ENCODE results near the gene TAS2R39.

DNA sequence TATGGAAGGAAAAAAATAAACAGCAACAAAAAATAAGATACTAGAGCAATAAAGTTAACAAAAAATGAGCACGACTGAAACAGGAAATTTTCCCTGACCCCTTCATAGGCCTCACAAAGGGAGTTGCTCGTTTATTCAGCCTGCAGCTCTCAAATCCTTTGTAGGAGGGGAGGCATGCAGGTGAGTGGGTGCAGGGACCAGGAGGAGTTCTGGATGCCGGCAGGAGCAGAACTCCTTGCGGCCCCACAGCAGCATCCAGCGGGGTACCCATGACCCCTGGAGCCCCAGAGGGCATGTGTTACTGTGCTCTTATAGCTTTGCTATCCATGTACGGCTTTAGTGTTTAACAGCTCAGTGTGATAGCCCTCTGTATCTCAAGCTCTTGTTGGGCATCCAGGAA is 5.8 kb downstream of the TAS2R39 start:
- TF ChIP-seq, protein P1, sequence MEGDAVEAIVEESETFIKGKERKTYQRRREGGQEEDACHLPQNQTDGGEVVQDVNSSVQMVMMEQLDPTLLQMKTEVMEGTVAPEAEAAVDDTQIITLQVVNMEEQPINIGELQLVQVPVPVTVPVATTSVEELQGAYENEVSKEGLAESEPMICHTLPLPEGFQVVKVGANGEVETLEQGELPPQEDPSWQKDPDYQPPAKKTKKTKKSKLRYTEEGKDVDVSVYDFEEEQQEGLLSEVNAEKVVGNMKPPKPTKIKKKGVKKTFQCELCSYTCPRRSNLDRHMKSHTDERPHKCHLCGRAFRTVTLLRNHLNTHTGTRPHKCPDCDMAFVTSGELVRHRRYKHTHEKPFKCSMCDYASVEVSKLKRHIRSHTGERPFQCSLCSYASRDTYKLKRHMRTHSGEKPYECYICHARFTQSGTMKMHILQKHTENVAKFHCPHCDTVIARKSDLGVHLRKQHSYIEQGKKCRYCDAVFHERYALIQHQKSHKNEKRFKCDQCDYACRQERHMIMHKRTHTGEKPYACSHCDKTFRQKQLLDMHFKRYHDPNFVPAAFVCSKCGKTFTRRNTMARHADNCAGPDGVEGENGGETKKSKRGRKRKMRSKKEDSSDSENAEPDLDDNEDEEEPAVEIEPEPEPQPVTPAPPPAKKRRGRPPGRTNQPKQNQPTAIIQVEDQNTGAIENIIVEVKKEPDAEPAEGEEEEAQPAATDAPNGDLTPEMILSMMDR (IDR thresholded peaks at IDR 0.05; ENCODE audit: insufficient read depth, low read length, poor library complexity, severe bottlenecking) = no peak
- no peak for TF ChIP-seq EZH2phosphoT487 (conservative IDR thresholded peaks at IDR 0.05; ENCODE audit: low read length)
